ENCODE data around the gene CPM.

Gene CPM

DNA sequence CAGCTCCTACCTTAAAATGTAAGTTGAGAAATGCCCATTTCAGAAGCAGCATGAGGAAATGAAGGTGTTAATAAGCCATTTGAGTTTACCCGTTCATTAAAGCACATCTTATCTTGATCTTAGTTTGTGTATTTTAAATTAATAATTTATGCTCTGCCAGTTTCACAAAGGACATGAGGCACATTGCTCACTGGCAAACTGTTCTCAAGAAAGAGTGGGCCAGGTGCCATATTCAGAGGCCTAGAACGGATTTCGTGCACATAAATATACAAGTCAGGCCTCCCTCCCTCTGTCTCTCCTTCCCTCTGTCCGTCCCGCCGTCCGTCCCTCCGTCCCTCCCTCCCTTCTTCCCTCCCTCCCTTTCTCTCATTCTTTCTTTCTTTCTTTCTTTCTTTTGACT lies 29.5 kb downstream of the CPM start:
- DNase-seq: no peak

GRCh38 chr12:68901551-68901950 lies 31.4 kb downstream of the CPM start:
- DNase-seq: no peak

- no peak for DNase-seq
Measured at GRCh38 chr12:68901145-68901544, 31.8 kb downstream of the CPM start.

GRCh38 chr12:68900241-68900640 lies 32.7 kb downstream of the CPM start:
- no peak for DNase-seq

GRCh38 chr12:68899251-68899771 lies 33.7 kb downstream of the CPM start:
- DNase-seq: no peak

DNA sequence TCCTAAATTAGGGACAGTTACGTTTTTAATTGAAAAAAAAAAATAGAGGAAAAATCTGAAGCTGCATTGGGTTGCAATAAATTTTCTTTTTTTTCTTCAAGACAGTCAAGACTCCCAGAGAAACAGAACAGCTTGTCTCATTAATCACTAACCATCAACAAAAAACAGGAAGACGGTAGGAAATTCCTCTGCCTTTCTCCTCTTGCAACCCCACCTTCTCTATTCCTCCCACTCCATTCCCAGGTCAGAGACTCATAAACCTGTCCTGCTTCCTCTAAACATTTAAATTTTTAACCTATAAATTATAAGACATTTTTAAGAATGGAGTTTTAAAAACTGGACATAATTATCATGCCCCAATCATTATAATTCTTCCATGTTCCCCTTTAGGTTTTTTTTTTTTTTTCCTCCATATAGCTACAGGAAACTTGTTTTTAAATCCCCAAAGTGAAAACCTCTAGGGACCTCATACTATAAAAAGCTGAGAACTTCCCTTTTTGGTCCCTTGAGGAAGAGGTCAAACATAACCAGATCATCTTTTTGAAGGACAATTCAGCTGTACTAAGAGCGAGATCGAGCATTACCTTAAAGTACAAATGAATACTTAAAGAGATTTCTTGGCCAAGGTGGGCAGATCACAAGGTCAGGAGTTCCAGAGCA lies 36.0 kb downstream of the CPM start:
- DNase-seq: no peak

GRCh38 chr12:68894276-68894855 lies 38.6 kb downstream of the CPM start:
- DNase-seq: no peak

DNA sequence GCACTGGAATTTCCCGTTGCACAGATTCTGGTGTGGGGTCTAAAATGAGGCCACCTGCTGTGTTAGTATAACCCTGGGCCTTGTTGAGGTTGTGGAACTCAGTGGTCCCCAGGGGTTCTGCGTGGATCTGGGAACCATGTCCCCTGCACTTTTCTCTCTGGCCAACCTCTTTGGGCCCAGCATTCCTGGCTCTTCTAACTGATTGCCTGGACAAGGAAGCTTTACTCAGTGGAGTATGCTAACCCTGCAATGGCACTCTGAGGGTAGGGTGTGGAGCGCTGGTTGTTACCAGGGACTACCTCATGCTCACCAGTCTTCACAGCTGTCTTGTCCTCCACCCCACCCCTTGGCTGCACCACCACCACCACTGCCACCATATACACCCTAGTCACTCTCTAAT lies 39.2 kb downstream of the CPM start:
- no peak for DNase-seq

- DNase-seq: no peak
Measured at GRCh38 chr12:68893201-68893600, 39.8 kb downstream of the CPM start.

DNA sequence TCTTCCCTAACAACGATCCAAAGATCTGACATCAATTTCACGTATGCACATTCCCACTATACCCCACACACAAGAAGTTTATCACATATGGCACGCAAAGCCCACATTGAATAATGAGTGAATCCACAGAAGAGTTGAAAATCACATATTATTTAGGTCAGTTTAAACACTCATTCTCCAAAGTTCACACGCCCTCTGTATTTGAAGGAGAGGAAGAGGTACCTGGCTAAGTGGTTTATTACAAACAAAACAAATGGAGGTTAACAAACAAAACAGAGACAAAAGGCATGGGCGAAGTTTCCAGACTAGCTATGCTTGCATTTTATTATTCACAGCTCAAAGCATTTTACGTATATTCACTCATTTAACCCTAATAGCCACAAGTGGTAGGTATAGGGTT lies 41.8 kb downstream of the CPM start:
- DNase-seq: no peak

DNA sequence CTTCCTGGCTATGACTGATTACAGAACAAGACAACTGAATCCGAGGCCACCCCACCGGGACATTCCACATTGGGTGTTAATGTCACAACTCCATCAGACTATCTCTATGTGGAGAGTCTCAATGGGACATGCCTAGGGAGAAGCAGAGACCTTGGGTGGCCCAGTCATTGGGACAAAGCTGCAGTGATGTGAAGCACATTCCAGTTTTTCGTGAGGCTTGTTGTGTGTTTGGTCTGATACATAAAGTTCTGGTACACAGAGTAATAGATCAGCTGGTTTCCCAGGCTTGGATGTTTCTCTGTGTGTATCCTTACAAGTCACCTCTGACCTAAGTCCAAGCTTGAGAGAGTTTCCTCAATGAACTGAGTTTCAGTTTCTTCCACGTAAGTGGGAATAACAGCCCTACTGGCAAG lies 42.3 kb downstream of the CPM start:
- DNase-seq: no peak

DNA sequence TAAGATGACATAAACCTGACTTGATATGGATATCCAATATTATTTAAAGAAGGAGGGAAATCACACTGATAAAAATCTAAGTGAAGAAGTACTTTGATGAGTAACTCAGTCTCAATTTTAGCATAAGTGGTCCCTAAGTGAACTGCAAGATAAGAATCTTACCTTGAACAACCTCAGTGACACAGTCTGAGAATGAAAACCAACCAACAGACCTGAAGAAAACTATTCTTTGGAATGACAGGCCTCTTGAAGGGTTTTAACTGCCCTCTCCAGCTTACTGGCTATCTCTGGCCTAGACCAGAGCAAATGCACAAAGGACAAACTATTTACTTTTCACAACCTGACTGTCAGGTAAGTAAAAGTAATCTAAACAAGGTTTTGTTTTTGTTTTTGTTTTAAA lies 44.7 kb downstream of the CPM start:
- no peak for DNase-seq

GRCh38 chr12:68887641-68888040 lies 45.3 kb downstream of the CPM start:
- DNase-seq: no peak

- DNase-seq: no peak
Measured at GRCh38 chr12:68886636-68887572, 46.1 kb downstream of the CPM start.

DNA sequence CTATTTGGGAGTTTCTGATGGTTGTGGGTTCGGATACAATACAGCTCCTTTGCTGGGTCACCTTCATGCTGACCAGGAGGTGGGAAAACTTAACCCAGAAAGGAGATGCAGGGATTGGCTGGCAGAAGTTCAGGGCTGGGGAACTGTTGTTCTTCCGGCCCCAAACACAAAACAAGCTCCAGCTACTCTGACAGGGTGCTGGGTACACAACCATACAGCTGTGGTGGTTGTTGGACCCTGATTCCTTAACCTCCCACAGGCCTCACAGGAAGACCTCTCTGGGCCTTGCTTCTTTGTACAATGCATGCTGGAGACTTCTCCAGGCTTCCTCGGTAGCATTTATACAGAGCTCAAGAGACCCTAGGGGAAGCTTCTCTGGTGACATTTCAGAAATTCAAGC lies 47.6 kb downstream of the CPM start:
- DNase-seq: no peak

DNA sequence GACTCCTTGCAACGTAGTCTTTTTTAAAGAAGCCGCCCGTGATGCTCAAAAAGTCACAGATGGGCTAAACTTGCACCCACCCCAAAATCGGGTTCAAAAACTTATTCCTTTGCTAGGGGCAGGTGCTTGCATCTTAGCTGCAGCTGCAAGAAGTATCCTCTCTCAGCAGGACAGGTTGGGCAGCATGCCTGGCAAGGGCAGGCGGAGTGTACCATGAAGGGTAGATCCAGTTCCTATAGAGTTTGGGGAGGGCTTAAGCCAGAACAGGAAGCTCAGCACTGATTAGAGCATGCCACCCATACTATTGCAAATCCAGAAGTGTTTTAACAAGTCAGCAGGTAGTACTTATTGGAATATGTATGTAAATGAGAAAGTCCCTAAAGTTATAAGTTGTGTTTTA lies 48.7 kb downstream of the CPM start:
- DNase-seq: no peak

DNA sequence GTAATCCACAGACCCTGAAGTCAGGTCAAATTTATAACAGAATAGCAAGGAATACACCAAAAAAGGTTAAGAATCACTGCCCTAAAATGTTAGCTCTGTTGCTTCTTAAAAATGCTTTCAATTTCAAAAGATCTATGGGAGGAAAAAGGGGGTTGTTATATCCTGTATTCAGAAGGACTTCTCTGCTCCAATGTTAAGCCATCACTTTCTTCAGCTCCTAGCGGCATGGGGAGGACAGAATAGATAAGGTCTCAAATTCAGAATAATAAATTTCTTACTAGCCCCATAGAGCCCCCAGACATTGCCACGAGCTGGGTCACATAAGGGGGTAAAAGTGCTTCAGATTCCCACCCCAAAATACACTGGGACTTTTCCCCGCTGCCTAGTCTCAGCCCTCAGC lies 49.8 kb downstream of the CPM start:
- DNase-seq: no peak

DNA sequence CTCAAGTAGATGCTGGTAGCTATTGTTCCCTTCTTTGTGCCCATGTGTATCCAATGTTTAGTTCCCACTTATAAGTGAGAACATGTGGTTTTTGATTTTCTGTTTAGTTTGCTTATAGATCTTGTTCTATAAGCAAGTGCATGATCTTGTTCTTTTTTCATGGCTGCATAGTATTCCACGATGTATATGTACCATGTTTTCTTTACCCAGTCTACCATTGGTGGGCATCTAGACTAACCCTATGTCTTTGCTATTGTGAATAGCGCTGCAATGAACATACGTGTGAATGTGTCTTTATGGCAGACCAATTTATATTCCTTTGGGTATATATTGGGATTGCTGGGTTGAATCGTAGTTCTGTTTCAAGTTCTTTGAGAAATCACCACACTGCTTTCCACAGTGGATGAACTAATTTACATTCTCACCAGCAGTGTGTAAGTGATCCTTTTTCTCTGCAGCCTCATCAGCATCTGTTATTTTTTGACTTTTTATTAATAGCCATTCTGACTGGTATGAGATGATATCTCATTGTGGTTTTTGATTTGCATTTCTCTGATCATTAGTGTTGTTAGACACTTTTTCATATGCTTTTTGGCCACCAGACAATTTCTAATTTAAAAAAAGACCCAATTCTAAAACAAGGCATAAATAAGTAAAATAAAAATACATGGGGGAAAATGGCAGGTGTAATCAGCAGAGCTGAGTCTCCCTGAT lies 50.6 kb downstream of the CPM start:
- no peak for DNase-seq

GRCh38 chr12:68880660-68881325 lies 52.2 kb downstream of the CPM start:
- DNase-seq: no peak

DNA sequence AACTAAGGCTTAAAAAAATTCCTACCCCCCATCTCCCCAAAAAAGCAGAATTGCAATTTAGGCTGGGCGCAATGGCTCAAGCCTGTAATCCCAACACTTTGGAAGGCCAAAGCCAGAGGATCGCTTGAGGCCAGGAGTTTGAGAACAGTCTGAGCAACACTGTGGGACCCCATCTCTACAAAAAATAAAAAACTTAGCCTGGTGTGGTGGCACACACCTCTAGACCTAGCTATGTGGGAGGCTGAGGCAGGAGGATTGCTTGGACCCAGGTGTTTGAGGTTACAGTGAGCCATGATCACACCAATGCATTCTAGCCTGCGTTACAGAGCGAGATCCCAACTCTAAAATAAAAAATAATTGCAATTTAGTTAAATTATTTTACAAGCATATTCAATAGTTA lies 54.1 kb downstream of the CPM start:
- no peak for DNase-seq

- no peak for DNase-seq
Measured at GRCh38 chr12:68878283-68878682, 54.7 kb downstream of the CPM start.

DNA sequence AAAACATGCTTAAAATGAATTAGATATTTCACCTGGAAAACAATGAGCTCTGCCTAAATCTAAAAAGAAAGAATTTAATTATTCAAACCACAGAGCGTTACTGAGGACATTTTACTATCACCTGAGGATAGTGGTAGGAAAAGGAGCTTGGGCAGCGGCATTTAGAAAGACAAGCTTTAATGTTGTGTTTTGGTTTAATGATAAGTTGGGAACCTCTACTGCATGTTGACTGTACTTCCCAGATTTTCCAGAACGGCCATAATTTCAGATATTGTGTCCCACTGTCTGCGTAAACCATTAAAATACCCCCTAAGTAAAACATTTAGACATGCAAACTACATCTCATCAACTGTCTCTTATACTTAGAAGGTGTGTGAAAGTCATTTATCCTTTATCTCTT lies 55.4 kb downstream of the CPM start:
- DNase-seq: no peak

- no peak for DNase-seq
Measured at GRCh38 chr12:68876461-68876860, 56.5 kb downstream of the CPM start.
